Ascending aorta (tissue), 2 donors: ENCODE data around the gene MORF4L2. TPM values are rescaled to one million over a fixed set of nuclear protein-coding genes. Genes with fewer than 3 reads are reported as not detected.

Experiments
- DNase-seq, 2 donors: peaks; one replicate each; pipeline ENCODE4 v3.0.0-alpha.2; 2019; ENCODE audit warnings: low spot score in 2 of 2
- H3K27ac ChIP-seq, 2 donors: fragments of 200-600 bp; sonication (generic); one replicate each; pipeline ENCODE4 v1.5.1; 2016 to 2017; ENCODE audit warnings: mild to moderate bottlenecking in 1 of 2
- H3K27me3 ChIP-seq: fragments of 200-600 bp; sonication (generic); one replicate; pipeline ENCODE4 v1.5.1; 2017
- H3K36me3 ChIP-seq, 2 donors: fragments of 200-600 bp; sonication (generic); one replicate each; pipeline ENCODE4 v1.5.1; 2016
- H3K4me1 ChIP-seq, 2 donors: fragments of 200-600 bp; sonication (generic); one replicate each; pipeline ENCODE4 v1.5.1; 2016 to 2017; ENCODE audit warnings: mild to moderate bottlenecking in 1 of 2
- H3K4me3 ChIP-seq, 2 donors: fragments of 200-600 bp; sonication (generic); one replicate each; pipeline ENCODE4 v1.5.1; 2016 to 2017; ENCODE audit warnings: mild to moderate bottlenecking in 1 of 2
- H3K9me3 ChIP-seq, 2 donors: fragments of 200-600 bp; sonication (generic); one replicate each; pipeline ENCODE4 v1.5.1; 2016
- intact Hi-C: fragments of 100-400 bp; cut with DNase I; formaldehyde crosslinking; loops from one replicate; pipeline ENCODE4 v1.15.1; 2023
- total RNA-seq: library from RNA; depleted of rRNA; stranded (reverse); fragments of >200 nt; gene quantifications from one replicate; pipeline ENCODE4 v1.1.0, GENCODE V29; 2016
- TF ChIP-seq, protein P1 (sequence below), 3 experiments: fragments of 200-600 bp in 2 of 3; fragments of 450-650 bp in 1 of 3; sonication (generic) in 2 of 3; IDR thresholded peaks; one replicate each; pipeline ENCODE4 v1.5.1; 2016 to 2019; ENCODE audit warnings: antibody characterized with exemption in 3 of 3, mild to moderate bottlenecking in 1 of 3, moderate library complexity in 1 of 3

MORF4L2 gene
- total RNA-seq, 1 donor from 2014 or later, result 211 TPM

DNA sequence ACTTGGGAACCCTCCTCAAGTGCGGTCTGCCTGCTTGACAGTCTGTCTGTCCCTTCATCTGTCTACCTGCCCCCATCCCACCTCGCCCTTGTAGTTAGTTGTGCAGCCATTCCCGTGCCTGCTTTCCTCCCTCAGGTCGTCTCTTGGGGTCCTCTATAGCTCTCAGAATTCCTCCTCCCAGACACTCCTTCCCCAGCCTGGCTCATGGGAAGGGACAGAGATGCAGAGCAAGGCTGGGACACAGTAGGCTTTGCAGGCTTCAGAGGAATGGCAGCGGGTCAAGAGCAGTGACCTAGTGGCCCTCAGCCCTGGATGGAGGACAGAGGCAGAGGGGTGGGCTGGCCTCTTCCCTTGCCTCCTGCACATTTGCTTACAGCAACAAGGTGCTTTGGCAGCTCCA, 42.5 kb upstream of the MORF4L2 start:
- no peak for DNase-seq
- no peaks in the 10 kb centered on the region for H3K9me3 ChIP-seq
- H3K36me3 ChIP-seq, result no peaks in the 10 kb centered on the region
- no peaks in the 10 kb centered on the region for H3K27me3 ChIP-seq
- no peak overlapping the region for H3K27ac ChIP-seq
- TF ChIP-seq, protein P1, sequence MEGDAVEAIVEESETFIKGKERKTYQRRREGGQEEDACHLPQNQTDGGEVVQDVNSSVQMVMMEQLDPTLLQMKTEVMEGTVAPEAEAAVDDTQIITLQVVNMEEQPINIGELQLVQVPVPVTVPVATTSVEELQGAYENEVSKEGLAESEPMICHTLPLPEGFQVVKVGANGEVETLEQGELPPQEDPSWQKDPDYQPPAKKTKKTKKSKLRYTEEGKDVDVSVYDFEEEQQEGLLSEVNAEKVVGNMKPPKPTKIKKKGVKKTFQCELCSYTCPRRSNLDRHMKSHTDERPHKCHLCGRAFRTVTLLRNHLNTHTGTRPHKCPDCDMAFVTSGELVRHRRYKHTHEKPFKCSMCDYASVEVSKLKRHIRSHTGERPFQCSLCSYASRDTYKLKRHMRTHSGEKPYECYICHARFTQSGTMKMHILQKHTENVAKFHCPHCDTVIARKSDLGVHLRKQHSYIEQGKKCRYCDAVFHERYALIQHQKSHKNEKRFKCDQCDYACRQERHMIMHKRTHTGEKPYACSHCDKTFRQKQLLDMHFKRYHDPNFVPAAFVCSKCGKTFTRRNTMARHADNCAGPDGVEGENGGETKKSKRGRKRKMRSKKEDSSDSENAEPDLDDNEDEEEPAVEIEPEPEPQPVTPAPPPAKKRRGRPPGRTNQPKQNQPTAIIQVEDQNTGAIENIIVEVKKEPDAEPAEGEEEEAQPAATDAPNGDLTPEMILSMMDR (IDR thresholded peaks at IDR 0.05), result no peak
- intact Hi-C loops, result no loop called here
- no peaks in the 10 kb centered on the region for H3K4me1 ChIP-seq
- H3K4me3 ChIP-seq, result no peak overlapping the region

DNA sequence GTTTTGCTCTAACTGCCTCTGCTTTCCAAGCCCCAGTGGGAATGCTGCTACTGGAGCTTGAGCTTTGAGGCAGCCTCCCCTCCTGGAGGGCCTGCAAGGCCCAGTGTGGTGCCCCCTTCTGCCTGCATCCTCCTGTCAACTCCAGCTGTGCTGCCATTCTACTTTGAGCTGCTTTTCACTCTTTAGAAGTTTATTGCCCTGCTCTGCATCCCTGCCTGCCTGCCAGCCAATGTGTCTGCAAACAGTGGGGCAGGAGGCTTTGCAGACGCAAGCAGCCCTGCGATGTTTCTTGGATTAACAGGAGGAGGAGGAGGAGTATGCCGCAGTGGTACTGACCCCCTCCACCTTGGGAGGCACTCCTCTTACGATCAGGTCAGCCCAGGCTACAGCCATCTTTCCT, 40.6 kb upstream of the MORF4L2 start:
- DNase-seq, result no peak
- no peak overlapping the region for H3K27ac ChIP-seq

DNA sequence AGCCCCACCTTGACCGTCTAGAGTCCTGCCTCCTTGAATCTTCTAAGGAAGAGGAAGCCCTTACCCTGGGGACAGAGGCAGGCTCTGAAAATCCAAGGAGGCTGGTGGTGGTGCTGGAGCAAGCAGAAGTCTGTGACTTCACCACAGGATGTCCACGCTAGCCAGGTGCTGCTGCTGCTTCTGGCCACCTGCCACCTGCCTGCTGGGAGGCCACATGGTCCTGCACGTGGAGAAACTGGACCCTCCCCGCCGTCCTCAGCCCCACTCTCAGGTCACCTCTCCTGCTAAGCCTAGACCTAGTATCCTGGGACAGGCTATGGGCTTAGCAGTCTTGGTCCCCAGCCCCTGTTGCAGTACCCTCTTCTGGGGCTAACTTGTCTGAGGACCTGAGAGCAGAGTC, 40.0 kb upstream of the MORF4L2 start:
- no peak overlapping the region for H3K4me3 ChIP-seq
- intact Hi-C loops, result no loop called here
- no peaks in the 10 kb centered on the region for H3K36me3 ChIP-seq
- TF ChIP-seq, protein P1 (IDR thresholded peaks at IDR 0.05), result no peak
- no peak overlapping the region for H3K27ac ChIP-seq
- H3K27me3 ChIP-seq, result no peaks in the 10 kb centered on the region
- no peaks in the 10 kb centered on the region for H3K9me3 ChIP-seq
- DNase-seq, result no peak
- H3K4me1 ChIP-seq, result no peaks in the 10 kb centered on the region

More for the DNA sequence above, 40.6 kb upstream of the MORF4L2 start:
- H3K27me3 ChIP-seq, result no peaks in the 10 kb centered on the region
- H3K36me3 ChIP-seq, result no peaks in the 10 kb centered on the region
- intact Hi-C loops, result no loop called here
- TF ChIP-seq, protein P1 (IDR thresholded peaks at IDR 0.05), result no peak
- H3K4me3 ChIP-seq, result no peak overlapping the region
- no peaks in the 10 kb centered on the region for H3K4me1 ChIP-seq
- H3K9me3 ChIP-seq, result no peaks in the 10 kb centered on the region

DNA sequence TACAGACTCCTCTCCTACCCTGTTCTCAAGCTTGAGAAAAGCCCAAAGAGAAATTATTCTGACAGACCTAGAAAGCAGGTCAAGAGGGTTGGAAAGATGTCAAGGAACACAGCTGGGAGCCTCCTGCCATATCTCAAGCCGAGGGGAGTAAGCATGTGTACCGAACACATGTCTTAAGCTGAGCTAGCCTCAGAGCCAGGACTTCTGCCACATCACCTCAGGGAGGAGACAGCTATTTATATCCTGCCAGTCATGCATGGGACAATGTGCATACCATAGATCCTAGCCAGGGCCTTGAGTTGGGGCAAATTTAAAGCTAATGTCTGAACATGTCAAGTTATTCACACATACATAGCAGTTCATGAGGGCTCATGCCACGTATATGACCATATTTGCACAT, 36.0 kb upstream of the MORF4L2 start:
- H3K36me3 ChIP-seq, result no peaks in the 10 kb centered on the region
- H3K4me1 ChIP-seq, result no peaks in the 10 kb centered on the region
- H3K27me3 ChIP-seq, result no peaks in the 10 kb centered on the region
- no peaks in the 10 kb centered on the region for H3K9me3 ChIP-seq
- TF ChIP-seq, protein P1 (IDR thresholded peaks at IDR 0.05), result no peak
- no peak overlapping the region for H3K27ac ChIP-seq
- intact Hi-C loops, result no loop called here
- DNase-seq, result no peak
- no peak overlapping the region for H3K4me3 ChIP-seq

DNA sequence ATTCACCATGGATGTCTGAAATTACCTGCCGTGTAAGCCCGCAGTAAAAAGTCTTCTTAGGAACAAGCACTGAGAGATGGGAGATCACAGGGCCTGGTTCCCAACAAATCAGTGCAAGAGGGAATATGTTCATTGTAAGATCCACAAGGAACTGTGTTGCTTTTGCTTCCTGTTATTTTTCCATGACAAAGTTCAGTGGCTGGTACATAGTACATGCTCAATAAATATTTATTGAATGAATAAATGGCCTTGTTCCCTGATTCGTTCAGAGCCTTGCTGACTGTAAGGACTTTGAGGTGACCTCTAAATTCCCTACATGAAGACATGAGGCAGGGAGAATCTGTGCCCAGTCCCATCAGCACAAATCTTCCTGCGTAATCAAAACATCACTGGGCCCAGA, 31.6 kb upstream of the MORF4L2 start:
- no peak for DNase-seq
- Histone ChIP-seq H3K36me3 (no peaks in the 10 kb centered on the region), H3K4me1 (no peaks in the 10 kb centered on the region), H3K27ac (no peak overlapping the region), H3K9me3 (no peaks in the 10 kb centered on the region), H3K4me3 (no peak overlapping the region), H3K27me3 (no peaks in the 10 kb centered on the region)
- intact Hi-C loops, result no loop called here
- TF ChIP-seq, protein P1 (IDR thresholded peaks at IDR 0.05), result no peak

- Histone ChIP-seq H3K27me3 (no peaks in the 10 kb centered on the region), H3K9me3 (no peaks in the 10 kb centered on the region), H3K4me1 (no peaks in the 10 kb centered on the region), H3K27ac (peak overlapping the region; percentile 27 to 30), H3K36me3 (no peaks in the 10 kb centered on the region), H3K4me3 (no peak overlapping the region)
- intact Hi-C loops, result no loop called here
- no peak for DNase-seq
- TF ChIP-seq, protein P1 (IDR thresholded peaks at IDR 0.05), result no peak
These were observed 30.5 kb upstream of the MORF4L2 start for GRCh38 chrX:103716962-103717361.
